ENCODE data around the gene INTS15.
"Not testable (repeated sequence)": the region's sequence is repeated elsewhere in the genome, so short reads cannot be mapped to it uniquely, and the experiment has no call there.

Gene INTS15

GRCh38 chr7:6622134-6622710, 32.4 kb downstream of the INTS15 start:
- TF ChIP-seq, protein P1, sequence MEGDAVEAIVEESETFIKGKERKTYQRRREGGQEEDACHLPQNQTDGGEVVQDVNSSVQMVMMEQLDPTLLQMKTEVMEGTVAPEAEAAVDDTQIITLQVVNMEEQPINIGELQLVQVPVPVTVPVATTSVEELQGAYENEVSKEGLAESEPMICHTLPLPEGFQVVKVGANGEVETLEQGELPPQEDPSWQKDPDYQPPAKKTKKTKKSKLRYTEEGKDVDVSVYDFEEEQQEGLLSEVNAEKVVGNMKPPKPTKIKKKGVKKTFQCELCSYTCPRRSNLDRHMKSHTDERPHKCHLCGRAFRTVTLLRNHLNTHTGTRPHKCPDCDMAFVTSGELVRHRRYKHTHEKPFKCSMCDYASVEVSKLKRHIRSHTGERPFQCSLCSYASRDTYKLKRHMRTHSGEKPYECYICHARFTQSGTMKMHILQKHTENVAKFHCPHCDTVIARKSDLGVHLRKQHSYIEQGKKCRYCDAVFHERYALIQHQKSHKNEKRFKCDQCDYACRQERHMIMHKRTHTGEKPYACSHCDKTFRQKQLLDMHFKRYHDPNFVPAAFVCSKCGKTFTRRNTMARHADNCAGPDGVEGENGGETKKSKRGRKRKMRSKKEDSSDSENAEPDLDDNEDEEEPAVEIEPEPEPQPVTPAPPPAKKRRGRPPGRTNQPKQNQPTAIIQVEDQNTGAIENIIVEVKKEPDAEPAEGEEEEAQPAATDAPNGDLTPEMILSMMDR (conservative IDR thresholded peaks at IDR 0.05), result no peak
- no peak overlapping the region for H3K27ac ChIP-seq

DNA sequence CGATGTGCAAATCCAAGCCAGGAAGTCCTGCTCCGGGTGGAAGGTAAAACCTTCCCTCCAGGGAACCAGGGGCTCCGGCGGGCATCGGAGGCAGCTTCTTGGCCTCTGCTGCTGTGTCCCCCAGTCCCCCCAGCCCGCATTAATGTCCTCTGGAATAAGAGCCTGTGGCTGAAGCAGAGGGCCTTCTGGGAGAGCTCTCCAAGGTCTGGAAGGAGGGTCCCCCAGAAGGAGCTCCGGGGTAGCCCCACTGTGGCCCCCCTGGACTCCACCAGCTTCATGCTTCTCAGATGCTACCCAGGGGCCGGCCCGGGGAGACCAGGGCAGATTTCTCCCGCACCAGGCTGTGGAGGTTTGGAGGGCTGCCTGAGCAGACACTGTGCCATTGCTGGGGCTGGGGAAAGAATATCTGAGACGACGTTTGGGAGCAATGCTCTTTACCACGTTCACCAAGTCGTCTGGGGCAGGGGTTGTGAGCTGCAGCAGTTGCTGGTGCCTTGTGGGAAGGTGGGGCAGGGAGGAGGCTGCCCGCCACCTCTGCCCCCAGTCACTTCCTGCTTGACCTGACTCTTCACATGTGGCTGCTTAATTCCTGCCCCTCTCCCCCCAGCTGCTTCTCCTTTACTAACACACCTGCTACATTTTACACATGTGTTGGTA, 33.9 kb downstream of the INTS15 start:
- no peak overlapping the region for H3K27ac ChIP-seq
- TF ChIP-seq, protein P1 (conservative IDR thresholded peaks at IDR 0.05), result no peak

GRCh38 chr7:6624246-6624611, 34.4 kb downstream of the INTS15 start:
- no peak overlapping the region for H3K27ac ChIP-seq
- TF ChIP-seq, protein P1 (conservative IDR thresholded peaks at IDR 0.05), result no peak

DNA sequence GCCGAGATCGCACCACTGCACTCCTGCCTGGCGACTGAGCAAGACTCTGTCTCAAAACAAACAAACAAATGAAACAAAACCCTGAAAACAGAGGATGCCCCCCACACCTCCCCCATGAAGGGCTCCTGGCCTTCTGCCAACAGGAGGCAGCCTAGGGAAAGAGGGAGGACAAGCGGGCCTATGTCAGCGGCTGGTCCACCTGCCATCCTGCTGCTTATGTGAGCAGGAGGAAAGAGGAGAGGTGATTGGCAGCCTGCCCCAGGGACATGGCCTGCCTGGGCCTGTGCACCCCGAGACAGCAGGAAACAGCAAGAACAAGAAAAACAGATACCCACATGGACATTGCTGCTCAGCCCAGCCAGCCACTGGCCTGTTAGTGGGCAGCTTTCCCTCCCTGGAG, 38.2 kb downstream of the INTS15 start:
- TF ChIP-seq, protein P1 (conservative IDR thresholded peaks at IDR 0.05), result no peak
- H3K27ac ChIP-seq, result no peak overlapping the region

DNA sequence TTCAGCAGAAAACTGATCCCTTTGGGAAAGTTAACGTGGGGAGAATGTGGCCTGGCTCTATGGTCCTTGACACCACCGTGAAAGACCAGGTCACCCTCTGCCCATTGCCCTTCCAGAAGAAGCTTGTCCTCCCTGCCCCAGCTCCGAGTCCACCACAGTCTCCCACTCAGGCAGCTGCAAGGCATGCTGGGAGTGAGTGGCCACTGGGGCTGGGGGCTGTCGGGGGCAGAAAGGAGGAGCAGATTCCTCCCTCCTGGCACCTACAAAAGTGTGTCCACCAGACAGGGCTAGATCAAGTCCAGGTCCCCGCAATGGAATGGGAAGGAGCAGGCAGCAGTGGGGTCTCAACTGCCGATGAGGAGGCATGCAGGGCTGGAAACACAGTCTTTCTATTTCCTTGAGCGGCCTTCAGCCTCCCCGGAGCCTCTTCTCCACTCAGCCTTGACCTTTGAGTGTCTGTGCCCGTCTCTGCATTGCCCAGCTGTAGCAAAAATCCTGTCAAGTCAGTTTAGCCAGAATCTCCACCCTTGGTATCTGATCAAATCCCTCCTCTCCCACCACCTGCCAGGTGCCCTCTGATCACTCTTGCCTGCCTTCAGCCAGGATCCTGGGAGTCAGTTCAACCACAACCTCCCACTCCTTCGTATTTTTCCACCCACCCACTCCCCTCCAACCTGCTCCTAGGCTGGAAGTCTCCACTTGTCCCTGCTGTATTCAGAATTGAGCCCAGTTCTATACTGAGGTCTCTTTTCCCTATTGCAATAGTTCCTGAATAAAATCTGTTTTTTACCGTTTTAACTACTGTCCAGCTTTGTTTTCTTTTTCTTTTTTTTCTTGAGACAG, 40.4 kb downstream of the INTS15 start:
- H3K27ac ChIP-seq, result no peak overlapping the region
- TF ChIP-seq, protein P1 (conservative IDR thresholded peaks at IDR 0.05), result no peak

DNA sequence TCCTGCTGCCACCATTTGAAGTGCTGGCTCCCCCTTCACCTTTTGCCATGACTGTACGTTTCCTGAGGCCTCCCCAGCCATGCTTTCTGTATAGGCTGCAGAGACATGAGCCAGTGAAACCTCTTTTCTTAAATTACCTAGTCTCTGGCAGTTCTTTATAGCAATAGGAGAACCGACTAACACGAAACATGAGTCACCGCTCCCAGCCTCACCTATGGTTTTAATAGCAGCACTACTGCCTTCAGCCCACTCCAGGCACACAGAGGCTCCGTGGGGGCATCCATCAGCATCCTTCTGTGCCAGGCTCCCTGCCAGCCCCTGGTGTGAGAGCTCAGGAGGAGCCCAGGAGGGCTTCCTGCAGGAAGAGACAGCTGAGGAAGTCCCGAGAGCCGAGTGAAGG, 41.8 kb downstream of the INTS15 start:
- TF ChIP-seq, protein P1 (conservative IDR thresholded peaks at IDR 0.05), result no peak
- H3K27ac ChIP-seq, result no peak overlapping the region

GRCh38 chr7:6634021-6634420, 44.2 kb downstream of the INTS15 start:
- no peak overlapping the region for H3K27ac ChIP-seq
- TF ChIP-seq, protein P1 (conservative IDR thresholded peaks at IDR 0.05), result no peak

DNA sequence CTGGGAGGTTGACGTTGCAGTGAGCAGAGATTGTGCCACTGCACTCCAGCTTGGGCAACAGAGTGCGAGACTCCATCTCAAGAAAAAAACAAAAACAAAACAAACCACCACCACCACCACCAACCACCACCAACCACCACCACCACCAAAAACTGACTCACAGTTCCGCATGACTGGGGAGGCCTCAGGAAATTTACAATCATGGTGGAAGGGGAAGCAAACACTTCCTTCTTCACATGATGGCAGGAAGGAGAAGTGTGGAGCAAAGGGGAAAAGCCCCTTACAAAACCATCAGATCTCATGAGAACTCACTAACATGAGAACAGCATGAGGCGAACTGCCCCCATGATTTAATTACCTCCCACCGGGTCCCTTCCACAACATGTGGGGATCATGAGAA, 45.1 kb downstream of the INTS15 start:
- H3K27ac ChIP-seq, result not testable (repeated sequence)
